Hepatocyte (in vitro differentiated cells): Measurements from ENCODE around the gene PTPRN2.

Experiments used
- CTCF ChIP-seq: fragments of 200-600 bp; sonication (generic); IDR thresholded peaks from 2 replicates; pipeline ENCODE4 v1.5.1; 2016; ENCODE audit warnings: antibody characterized with exemption, mild to moderate bottlenecking; ENCODE audit not compliant: poor library complexity
- EZH2 ChIP-seq: fragments of 200-600 bp; sonication (generic); IDR thresholded peaks from 2 replicates; pipeline ENCODE4 v1.6.1; 2016; ENCODE audit warnings: antibody characterized with exemption, mild to moderate bottlenecking, borderline replicate concordance

GRCh38 chr7:158583143-158583542, 4.5 kb downstream of the PTPRN2 start:
- TF ChIP-seq CTCF, result no peak
- TF ChIP-seq EZH2, result no peak
